H1 (cell line): Measurements from ENCODE around the gene DENND4A. TPM values are rescaled to one million over a fixed set of nuclear protein-coding genes. Genes with fewer than 3 reads are reported as not detected.

Experiments used
- BCL11A ChIP-seq, 2 experiments: IDR thresholded peaks; one replicate each; pipeline ENCODE4 v1.6.1; 2011; ENCODE audit warnings: low read depth in 2 of 2, low read length in 2 of 2, mild to moderate bottlenecking in 2 of 2
- SAP30 ChIP-seq: fragments of 300-600 bp; sonication (generic); IDR thresholded peaks from 2 replicates; pipeline ENCODE4 v1.7.1; 2012; ENCODE audit warnings: low read length, moderate library complexity, mild to moderate bottlenecking, inconsistent platforms; ENCODE audit not compliant: insufficient read depth, insufficient replicate concordance
- polyA plus RNA-seq, 7 experiments: library from polyadenylated mRNA; depleted of rRNA in 3 of 7; stranded (reverse) in 5 of 7; unstranded in 2 of 7; fragments of >200 nt in 5 of 7; fragments of 200-250 nt in 2 of 7; gene quantifications; 1 replicate in 5 of 7; 2 replicates in 1 of 7; 4 replicates in 1 of 7; pipeline versions ENCODE4 v1.2.1 to v1.2.3, GENCODE V29; 2011 to 2013; ENCODE audit warnings: missing spikeins in 2 of 7, mixed read lengths in 2 of 7
- total RNA-seq: library from RNA; stranded (reverse); fragmentation: NEBNext Ultra II Directional; extraction: Animal tissue kit (Norgen Biotek cat#: 25700); gene quantifications from 2 replicates; pipeline ENCODE4 v1.2.1, GENCODE V29; 2021

DENND4A gene
- total and polyA plus RNA-seq, 2 of the 8 experiments (the other 6 are each of a cell fraction or from before 2014, with no cell fraction given) = 1.3 to 4.7 TPM

DNA sequence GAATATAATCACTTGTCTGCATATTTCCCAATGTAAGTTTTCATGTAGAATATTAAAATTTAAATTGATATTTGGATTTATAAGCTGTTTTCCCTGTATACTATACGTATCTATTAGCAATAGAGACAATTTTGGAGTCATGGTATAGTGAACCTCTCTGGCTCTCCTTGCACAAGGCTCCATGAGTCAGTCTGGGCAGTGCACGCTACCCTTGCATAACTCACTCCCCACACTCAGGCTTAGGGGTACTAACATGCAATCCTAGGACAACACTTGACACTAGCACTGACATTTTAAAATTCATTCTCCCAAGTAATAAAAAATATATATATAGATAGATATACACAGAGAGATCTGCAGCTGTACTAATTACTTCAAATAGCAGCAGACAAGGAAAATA, 131.2 kb downstream of the DENND4A start (continued):
- TF ChIP-seq SAP30 (no peak), BCL11A (IDR thresholded peaks at IDR 0.05; ENCODE audit: low read depth in 2 of 2, low read length in 2 of 2) (no peak)
